Activated gamma-delta T cell treated with Interleukin-2 at 50 U/mL for 16 hours (primary cell): ENCODE measurements around the gene FUT1.
A peak's percentile ranks its signal among the peaks of the same experiment; 100 is the strongest.
"Not testable (repeated sequence)": the region's sequence is repeated elsewhere in the genome, so short reads cannot be mapped to it uniquely, and the experiment has no call there.

ENCODE experiments used
- DNase-seq: peaks from one replicate; pipeline ENCODE4 v3.0.0-alpha.2; 2020

FUT1 gene

DNA sequence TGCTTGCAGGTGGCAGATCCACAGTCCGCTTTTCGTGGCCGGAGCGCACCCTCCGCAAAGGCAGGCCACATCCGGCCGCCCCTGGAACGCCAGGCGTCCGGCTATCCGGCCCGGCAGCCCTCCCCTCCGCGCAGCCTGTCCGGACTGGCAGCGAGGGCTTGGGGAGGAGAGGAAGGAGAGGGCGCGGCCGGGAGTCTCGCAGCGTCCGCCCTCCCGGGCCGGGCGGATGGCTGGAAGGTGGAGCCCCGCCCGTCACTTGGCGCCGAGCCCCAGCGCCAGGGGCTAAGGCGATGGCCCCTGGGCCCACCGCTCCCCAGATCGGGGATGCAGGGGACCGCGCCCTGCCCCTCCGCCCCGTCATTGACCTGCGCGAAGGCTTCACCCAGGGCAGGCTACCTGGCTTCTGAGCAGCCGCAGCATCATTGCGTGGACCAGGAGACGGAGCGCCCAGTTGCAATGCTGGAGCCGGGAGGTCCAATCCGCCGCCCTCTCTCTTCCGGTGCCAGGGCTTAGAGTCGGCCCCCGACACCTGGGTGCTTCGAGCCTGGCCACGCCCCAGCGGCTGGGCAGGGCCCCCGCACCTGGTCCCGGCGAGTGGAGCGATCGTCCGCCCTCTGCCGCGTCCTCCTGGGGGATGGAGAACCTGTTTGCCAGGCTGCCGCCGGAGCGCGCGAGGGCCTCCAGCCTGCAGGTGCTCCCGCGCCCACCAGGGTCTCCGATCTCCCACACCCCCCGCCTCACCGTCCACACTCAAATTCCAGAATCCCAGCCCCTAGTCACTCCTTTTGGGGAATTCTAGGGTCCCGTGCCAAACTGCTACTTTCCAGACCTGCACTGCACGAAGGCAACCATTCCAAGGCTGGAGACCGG is at the start of gene FUT1:
TSS of gene FUT1 (minus strand) at position 146 of the 870 bp plus-strand sequence. CDS start 1,360 bp downstream, outside the sequence.
- DNase-seq, result peak; percentile 14

DNA sequence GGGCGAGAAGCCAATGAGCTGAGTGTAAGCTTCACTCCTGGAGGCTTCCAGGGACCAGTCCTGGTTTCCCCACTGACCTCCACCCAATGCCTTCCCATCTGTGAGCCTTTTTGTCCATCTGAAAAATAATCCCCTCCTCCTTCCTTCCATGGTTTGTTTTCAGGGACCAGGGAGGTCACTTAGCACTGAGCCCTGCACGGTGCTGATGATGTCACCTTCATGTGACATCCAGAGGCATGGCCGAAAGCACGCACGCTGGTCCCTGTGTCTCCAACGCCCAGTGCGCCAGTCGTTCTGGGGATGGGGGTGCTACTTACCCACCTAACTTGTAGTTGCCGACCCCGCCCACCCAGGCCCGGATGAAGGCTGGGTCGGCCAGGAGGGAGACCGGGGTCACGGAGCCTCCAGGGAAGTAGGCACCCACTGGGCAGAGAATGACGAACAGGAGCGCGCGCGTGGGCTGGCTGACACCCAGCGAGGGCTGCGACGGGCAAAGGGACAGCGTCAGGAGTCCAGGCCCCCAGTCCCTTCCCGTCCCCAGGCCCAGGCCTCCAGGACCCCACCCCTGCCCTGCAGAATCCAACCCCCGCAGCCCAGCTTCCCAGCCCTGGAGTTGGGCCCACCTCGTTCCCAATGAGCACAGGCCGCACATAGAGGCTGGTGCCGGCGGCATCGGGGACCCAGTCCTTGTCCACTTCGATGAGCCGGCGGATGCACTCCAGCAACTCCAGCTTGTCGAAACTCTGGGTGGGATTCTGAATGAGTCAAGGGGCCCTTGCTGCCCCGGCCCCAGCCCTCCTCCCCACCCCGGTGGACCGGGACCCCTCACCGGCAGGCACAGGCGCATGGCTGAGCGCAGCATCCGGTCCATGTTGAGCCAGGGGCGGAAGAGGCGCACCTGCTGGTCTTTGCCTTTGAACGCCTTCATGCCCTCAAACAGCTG is 47.2 kb upstream of the FUT1 start:
- no peak for DNase-seq

GRCh38 chr19:48798937-48799336 is 46.5 kb upstream of the FUT1 start:
- no peak for DNase-seq

DNA sequence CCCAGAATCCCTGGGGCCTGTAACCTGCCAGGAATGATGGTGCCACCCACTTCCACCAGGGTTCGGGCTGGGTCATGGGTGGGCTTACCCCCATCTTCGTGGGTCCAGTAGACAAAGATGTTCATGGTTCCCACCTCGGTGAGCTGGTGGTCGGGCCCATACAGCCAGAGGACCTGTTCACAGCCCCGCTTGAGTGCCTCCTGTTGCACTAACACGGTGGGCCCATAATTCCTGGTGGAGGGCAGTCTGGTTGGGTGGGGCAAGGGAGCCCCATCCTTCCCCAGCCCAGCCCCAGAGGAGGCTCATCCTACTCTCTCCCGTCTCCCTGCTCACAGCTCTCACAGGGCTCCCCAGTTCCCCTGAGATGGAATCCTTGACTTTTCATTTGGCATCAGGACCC is 44.7 kb upstream of the FUT1 start:
- DNase-seq, result no peak

- DNase-seq, result no peak
Measured at GRCh38 chr19:48796298-48797083, 44.0 kb upstream of the FUT1 start.

- DNase-seq, result no peak
Measured at GRCh38 chr19:48795685-48796070, 43.2 kb upstream of the FUT1 start.

- DNase-seq, result peak; percentile 81
Measured at GRCh38 chr19:48795055-48795684, 42.7 kb upstream of the FUT1 start.

- no peak for DNase-seq
Measured at GRCh38 chr19:48794291-48794690, 41.9 kb upstream of the FUT1 start.

- no peak for DNase-seq
Measured at GRCh38 chr19:48793271-48793670, 40.8 kb upstream of the FUT1 start.

DNA sequence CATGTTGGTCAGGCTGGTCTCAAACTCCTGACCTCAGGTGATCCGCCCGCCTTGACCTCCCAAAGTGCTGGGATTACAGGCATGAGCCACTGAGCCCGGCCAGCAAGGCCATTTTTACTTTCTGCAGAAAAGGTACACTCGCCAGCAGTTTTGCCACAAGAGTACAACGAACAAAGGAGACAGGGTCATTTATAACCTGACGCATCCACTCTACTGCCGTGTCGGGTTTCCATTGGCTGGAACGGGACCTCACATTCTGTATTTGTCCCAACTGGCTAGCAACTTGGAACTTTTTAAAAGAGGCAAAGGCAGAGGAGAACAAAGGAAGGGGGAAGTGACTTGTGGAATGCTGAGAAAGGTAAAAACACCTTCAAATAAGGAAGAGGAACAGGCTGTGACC is 34.9 kb upstream of the FUT1 start:
- DNase-seq, result not testable (repeated sequence)

- DNase-seq, result not testable (repeated sequence)
Measured at GRCh38 chr19:48786422-48786821, 34.0 kb upstream of the FUT1 start.

DNA sequence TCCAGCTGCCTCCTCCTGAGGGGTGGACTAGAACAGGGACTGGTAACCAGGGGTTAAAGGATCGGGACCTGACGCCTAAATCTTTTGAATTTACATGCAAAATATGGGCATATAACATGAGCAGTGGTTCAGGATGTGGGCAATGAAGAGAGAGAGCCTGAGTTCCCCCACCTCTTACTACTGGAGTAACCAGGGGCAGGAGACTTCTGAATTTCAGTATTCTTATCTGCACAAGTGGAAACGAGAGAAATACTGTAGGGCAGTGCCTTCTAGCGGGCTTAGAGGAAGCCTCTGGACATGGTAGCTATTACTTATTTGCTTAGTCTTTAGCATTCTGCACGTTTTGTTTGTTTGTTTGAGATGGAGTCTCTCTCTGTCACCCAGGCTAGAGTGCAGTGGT is 32.1 kb upstream of the FUT1 start:
- DNase-seq, result no peak

- DNase-seq, result no peak
Measured at GRCh38 chr19:48780631-48781391, 28.4 kb upstream of the FUT1 start.

GRCh38 chr19:48779636-48780035 is 27.2 kb upstream of the FUT1 start:
- DNase-seq, result no peak

DNA sequence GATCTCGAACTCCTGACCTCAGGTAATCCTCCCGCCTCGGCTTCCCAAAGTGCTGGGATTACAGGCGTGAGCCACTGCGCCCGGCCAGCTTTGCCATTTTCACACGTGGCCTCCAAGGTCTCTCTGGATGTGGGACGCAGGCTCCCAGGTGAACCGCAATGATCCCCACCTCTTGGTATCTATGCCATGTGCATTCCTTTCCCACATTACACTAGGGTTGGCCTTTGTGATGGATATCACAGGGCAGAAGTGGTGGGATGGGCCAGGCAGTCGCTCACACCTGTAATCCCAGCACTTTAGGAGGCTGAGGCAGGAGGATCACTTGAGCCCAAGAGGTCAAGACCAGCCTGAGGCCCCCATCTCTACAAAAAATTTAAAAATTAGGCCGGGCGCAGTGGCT is 25.3 kb upstream of the FUT1 start:
- DNase-seq, result no peak

DNA sequence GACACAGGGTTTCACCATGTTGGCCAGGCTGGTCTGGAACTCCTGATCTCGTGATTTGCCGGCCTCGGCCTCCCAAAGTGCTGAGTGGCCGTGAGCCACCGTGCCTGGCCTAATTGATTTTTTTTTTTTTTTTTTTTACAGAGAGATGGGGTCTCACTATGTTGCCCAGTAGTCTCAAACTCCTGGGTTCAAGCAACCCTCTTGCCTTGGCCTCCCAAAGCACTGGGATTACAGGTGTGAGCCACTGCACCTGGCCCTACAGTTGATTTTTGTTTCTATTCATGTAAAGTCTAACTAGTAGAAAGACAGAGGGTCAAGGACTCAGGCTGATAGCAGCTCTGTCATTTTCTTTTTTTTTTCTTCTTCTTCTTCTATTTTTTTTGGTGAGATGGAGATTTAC is 24.7 kb upstream of the FUT1 start:
- no peak for DNase-seq

DNA sequence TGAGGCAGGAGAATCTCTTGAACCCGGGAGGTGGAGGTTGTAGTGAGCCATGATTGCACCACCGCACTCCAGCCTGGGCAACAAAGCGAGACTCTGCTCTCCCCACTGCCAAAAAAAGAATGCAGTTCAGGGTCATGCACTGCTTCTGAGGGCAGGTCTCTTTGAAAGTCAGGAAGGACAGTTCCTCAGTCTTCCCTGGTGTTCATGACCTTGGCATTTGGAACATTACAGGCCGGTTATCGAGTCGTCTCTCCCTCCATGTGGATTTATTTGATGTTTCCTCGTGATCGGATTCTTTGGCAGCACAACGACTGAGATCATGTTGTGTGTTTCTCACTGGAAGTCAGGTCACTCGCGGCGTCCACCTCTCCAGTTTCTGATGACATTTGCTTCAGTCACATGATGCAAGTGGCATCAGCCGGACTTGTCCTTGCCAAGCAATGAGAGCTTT is 20.1 kb upstream of the FUT1 start:
- DNase-seq, result no peak

DNA sequence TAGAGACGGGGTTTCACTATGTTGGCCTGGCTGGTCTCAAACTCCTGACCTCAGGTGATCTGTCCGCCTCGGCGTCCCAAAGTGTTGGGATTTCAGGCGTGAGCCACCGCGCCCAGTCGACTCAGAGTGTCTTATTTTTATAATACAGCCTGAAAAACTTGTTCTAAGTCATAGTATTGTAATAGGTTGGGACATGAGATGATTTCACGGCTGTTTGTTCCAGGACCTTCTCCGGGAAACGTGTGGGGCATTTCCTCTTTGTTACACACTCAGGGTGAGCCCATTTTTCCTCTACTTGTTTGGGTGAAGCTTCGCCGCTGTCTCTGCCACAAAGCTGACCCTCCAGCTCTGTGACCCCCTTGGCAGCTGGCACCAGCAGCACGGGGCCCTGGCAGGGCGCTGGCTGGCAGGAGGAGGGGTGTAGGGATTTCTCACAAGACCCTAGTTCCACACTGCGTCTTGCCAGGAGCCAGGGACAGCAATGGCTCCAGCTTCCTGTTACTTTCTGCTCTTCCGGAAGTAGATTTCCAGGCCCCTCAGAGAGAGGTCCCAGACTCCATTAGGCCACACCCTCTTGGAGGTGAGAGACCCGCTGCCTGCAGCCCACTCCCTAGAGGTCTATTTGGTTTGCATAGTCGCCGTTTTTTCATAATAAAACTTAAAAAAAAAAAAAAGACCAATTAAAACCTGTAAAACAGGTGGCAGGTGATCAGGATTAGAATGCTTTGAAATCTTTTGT is 18.5 kb upstream of the FUT1 start:
- DNase-seq, result no peak

GRCh38 chr19:48770266-48770665 is 17.8 kb upstream of the FUT1 start:
- DNase-seq, result no peak

DNA sequence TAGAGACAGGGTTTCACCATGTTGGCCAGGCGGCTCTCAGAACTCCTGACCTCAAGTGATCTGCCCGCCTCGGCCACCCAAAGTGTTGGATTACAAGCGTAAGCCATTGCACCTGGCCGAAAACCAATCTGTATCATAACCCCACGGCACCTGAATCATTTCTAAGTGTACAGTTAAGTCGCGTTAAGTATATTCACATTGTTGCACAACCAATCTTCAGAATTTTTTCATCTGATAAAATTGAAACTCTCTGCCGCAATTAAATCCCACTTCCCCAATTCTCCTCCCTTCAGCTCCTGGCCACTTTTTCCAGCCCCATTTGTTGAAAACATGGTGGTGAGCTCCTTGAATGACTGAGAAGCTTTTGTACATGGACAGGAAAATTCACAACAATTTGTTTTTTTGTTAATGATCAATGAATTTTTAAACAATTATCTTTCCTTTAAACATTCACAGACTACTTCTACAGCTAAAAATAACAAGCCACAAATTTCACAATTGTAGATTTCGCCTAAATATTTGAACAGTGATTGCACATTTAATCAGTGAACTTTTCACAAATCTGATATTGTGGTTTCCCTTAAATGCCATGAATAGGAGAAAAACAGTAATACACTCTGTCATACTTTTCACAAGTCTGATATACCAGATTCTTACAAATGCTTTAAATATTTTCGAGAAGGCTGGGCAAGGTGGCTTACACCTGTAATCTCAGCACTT is 16.7 kb upstream of the FUT1 start:
- DNase-seq, result no peak
